Measurements from ENCODE around the gene CELF5.
"Not testable (repeated sequence)": the region's sequence is repeated elsewhere in the genome, so short reads cannot be mapped to it uniquely, and the experiment has no call there.

CELF5 gene

DNA sequence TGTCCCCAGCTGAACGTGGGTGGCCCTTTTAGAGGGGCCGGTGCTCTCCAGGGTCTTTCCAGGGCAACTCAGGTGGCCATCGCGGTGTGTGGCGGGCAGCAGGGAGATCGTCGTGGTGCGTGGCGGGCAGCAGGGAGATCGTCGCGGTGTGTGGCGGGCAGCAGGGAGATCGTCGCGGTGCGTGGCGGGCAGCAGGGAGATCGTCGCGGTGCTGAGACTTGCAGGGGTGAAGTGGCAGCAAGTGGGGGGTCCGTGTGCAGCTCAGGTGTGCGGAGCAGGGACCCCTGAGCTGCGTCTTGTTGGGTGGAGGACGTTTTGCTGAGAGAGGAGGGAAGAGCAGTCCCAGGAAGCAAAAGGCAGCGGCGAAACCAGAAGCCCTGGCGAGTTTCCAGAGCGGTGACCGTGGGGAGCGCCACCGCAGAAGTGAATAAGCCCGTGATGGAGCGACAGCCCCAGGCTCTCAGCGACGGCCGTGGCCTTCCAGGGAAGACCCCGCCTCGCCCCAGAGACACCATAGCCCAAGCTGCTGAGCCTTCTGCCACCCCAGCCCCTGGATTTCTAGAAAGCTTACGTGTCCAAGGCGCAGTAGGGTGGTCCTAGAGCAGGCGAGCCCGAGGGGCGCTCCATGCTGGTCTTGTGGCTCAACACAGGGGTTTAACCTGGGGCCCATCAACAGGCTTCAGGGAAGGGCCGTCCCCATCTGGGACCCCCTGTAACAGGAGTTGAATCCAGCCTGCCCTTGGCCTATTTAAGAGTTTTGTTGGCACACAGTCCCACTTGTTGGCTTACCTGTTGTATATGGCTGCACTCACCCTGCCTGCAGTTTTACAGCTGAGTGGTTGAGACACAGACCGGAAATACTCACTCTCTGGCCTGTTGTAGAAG lies 33.3 kb upstream of the CELF5 start:
- DNase-seq, result no peak

DNA sequence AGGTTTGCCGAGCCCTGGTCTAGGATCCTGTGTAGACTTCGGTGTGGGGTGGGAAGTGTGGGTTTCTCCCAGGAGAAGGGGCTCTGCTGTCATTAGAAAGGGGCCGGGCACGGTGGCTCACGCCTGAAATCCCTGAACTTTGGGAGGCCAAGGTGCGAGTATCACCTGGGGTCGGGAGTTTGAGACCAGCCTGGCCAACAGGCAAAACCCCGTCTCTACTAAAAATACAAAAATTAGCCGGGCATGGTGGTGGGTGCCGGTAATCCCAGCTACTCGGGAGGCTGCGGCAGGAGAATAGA lies 32.7 kb upstream of the CELF5 start:
- DNase-seq, result not testable (repeated sequence)

DNA sequence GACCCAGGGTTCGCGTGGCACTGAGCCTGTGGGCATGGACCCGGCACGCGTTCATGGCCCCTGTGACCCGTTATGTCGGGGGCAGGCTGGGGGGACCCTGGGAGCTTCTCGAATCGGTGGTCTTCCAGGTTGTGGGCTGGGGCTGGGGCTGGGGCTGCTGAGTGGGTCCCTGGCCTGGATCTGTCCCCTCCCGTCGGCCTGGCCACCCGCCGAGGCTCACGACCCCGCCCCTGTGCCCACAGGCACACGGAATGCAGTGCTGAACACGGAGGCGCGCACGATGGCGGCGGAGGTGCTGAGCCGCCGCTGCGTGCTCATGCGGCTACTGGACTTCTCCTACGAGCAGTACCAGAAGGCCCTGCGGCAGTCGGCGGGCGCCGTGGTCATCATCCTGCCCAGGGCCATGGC lies 32.2 kb upstream of the CELF5 start:
- no peak for DNase-seq

DNA sequence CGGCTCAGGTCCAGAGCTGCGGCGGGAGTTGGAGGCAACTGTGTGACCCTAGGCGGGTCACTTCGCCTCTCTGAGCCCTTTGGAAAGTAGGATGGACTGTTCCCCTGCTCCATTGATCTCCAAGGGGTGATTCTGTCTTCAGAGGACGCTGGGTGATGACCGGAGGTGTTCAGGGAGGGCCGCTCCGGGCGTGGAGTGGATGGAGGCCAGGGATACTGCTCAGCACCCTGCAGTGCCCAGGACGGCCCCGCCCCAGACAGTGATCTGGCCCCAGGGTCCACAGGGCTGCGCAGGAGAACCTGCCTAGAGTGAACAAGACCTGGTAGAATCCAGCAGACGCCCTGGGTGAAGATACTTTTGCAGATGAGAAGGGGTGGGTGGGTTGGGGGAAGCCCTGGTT lies 31.8 kb upstream of the CELF5 start:
- no peak for DNase-seq

DNA sequence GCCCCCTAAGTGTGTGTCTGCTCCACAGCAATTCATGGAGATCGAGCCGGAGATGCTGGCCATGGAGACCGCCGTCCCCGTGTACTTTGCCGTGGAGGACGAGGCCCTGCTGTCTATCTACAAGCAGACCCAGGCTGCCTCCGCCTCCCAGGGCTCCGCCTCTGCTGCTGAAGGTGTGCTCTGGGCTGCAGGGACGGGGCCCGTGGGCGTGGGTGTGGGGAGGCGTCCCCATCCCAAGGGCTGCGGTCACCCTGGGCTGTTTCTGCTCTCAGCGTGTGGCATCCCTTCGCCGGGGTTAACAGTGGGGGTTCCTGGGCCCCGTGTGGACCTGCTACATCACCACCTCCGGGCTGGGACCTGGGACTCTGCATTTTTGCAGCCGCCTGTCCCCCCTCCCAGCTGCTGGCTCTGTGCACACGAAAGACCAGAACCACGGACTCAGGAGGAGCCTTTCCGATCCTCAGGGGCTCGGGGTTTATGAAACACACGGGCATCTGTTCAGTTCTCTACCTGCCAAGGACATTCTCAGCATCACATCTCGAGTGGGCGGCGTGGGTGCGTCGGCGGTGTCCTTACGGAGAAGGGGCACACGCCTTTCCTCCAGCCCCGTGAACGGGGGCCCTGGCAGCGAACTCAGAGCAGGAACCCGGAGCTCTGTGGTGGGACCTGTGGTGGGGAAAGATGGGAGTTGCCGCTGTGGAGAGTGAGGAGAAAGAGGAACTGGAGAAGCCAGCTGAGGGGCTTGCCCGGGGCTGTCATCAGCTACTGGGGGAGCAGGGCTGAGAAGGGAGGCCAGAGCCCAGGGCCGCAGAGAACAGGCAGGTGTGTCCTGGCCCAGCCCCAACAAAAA lies 31.0 kb upstream of the CELF5 start:
- no peak for DNase-seq

DNA sequence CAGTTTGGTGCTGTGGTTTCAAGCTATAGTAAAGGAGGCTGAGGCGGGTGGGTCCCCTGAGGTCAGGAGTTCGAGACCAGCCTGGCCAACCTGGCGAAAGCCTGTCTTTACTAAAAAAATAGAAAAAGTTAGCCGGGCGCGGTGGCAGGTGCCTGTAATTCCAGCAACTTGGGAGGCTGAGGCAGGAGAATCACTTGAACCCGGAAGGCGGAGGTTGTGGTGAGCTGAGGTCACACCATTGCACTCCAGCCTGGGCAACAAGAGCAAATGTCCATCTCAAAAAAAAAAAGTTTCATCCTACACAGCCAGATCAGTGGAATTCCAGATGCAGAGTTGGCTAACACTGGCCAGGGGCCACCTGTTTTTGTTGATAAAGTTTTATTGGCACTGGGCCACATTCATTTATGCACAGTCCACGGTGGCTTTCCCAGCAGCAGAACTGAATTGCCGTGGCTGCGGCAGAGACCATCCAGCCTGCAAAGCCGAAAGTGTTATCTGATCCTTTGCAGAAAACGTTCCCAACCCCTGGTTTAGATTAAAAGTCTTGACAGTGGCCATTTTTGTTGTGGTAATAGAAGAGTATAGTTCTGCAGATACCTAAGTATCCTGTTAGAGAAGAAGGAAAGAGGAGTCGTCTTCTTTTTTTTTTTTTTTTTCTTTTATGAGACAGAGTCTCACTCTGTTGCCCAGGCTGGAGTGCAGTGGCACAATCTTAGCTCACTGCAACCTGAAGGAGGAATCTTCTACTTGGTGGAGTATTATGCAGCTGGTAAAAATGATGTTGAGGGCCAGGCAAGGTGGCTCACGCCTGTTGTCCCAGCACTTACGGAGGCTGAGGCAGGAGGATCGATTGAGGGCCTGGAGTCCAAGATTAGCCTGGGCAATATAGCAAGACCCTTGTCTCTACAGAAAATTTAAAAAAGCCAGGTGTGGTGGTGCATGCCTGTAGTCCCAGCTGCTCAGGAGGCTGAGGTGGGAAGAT lies 30.1 kb upstream of the CELF5 start:
- no peak for DNase-seq

DNA sequence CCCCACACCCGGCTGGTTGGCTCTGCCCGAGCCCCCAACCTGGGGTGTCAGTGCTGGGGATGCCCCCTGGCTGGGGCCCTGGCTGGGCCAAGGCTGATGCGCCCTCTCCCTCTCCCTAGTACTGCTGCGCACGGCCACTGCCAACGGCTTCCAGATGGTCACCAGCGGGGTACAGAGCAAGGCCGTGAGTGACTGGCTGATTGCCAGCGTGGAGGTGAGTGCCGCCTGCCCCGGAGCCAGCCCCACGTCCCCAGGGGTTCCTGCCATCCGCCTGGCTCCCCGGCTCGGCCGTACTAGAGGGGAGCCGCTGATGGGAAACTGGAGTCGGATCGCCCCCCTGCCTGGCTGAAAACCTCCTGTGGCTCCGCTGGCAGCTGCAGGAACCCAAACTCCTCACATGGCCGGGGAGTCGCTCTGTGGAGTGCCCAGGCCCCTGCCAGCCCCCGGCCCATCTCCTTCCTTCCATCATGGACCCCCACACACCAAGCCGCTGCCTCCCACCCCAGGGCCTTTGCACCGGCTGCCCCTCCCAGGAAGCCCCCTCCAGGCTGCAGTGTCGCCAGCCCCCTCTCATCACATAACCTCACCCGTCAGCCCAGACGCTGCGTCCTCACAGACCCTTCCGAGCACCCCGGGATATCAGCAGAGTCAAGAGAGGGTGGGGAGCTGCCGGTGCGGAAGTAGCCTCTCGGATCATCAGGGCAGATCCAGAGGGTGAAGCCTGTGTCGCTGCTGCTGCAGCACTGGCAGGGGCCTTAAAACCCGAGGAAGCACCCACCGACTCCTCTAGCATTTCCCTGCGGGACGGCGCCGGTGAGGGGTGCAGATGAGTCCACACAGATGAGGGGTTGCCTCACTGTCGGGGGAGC lies 28.2 kb upstream of the CELF5 start:
- DNase-seq, result no peak

DNA sequence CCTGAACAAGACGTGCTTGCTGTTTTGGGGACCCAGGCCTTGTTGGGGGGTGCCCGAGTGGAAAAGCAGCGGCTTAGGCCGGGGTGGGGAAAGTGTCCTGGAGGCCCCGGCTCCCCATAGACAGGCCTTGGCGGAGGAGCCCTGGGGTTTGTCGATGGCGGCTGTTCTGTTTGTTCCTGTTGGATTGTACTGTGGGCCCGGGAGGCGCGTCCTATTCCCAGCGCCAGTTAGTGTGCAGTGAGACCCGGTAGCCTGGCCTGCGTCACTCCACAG lies 27.6 kb upstream of the CELF5 start:
- DNase-seq, result no peak

DNA sequence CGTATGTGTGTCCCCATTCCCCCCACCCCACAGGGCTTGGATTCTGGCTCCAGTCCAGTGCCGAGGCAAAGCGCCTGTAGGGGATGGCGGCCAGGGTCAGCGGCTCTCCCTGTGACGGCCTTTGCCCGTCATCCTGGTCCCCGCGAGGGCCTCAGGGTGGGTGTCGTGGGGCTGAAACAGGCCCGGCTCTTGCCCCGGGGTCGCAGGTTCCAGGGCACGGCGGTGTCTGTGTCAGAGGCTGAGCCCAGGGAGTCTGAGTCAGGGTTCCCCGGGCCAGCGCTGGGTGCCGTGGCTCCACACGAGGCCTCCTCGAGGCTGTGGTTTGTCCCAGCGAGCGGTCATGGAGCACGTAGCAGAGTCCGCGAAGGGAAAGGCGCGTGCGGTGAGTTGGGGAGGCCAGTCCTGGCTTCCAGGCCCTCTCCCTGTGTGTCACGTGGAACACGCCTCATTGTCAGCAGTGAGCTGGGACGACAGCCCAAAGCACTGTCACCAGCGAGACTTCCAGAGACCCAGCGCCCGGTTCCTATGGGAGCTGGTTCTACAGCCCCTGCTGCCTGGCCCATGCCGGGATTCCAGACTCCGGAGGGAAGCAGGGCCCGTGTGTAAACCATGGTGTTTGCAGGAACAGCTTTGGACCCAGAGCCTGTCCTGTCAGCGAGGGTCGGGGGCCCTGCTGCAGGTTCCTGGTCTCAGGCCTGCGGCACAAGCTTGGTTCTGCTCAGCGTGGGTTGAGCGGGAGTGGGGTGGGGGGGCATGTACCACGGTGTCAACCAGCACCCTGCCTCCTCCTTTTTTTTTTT lies 25.4 kb upstream of the CELF5 start:
- no peak for DNase-seq

DNA sequence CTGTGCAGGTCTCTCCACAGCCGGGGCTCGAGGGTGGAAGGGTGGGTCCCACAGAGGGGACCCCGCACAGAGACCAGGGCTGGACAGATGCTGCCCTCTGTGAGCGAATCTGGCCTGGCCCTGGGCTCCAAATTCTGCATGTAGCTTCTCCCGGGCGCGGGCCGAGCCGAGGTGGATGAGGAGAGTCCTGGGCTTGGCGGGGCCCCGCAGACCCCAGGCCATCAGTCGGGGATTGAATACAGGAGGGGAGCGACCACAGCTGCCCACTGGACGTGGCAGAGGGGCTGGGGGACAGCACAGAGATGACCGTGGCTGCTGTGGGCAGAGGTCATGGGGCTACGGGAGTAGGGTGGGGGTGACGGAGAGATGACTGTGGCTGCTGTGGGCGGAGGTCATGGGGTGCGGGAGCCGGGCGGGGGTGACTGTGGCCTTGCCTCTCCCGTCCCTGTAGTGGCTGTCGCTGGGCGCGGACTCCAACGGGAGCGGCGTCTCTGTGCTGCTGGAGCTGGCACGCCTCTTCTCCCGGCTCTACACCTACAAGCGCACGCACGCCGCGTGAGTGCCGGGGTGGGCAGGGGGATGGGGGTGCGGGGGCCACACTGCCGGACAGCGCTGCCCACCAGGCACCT lies 23.3 kb upstream of the CELF5 start:
- DNase-seq, result no peak

DNA sequence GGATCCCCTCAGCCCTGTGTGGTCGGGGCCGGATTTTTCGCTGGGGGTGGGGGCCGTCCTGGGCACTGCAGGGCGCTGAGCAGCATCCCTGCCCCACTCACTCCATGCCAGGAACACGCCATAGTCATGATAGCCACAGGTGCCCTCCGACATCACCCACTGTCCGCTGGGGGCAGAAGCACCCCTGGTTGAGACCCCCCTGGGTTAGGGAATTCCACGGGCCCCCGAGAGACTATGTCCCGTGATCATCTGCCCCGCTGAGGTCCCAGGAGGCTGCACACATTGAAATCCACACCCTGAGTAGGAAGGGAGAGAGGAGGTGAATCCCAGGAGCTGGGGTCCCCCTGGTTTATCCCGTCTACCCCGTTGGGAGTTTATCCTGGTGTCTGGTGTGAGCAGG lies 22.6 kb upstream of the CELF5 start:
- DNase-seq, result no peak

DNA sequence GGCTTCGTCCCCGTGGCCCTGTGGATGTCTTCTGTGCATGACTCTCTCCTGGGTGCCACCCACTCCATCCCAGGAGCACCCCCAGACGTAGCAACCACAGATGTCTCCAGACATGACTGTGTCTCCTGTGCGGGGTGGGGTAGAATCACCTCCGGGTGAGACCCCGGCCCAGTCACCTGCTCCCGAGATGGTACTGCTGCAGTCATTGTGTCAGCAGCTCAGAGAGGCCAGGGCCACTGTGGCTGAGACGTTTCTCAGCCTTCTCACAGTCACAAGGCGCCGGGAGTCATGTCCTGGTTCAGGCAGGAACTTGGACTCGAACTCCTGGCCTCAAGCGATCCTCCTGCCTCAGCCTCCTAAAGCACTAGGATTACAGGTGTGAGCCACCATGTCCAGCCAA lies 22.1 kb upstream of the CELF5 start:
- DNase-seq, result no peak

DNA sequence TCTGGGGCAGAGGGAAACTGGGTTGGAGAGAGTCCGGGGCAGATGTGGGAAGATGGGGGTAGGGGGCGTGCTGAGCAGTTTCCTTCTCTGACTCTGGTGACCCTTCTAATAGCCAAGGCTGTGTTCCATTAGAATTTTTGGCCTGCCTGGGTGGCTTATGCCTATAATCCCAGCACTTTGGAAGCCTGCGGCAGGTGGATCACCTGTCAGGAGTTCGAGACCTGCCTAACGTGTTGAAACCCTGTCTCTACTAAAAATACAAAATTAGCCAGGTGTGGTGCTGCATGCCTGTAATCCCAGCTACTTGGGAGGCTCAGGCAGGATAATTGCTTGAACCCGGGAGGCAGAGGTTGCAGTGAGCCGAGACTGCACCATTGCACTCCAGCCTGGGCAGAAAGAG lies 21.6 kb upstream of the CELF5 start:
- not testable (repeated sequence) for DNase-seq

DNA sequence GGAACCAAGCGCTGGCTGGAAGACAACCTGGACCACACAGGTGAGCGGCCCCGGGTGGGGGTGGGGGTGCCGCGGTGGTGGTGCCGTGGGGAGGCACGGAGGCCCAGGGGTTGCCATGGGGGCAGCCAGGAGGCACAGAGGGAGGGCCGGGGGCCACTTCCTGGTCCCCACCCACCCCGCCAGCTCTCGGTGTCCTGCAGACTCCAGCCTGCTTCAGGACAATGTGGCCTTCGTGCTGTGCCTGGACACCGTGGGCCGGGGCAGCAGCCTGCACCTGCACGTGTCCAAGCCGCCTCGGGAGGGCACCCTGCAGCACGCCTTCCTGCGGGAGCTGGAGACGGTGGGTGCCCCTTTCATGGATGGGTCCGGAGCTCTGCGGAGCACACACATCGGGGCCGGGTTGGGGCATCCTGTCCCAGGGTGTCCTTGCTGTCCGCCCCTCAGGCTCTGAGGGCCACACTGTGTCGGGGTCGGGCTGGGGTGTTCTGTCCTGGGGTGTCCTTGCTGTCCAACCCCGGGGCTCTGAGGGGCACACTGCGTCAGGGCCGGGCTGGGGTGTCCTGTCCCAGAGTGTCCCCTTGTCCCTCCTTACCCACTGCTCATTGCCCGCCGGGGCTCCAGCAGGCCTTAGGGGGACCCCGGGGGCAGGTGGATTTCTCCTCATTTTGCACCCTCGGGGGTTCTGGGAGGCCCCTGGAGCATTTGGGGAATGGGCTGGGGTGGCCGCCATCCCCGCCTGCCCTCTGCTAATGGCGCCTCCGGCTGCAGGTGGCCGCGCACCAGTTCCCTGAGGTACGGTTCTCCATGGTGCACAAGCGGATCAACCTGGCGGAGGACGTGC lies 20.4 kb upstream of the CELF5 start:
- no peak for DNase-seq

DNA sequence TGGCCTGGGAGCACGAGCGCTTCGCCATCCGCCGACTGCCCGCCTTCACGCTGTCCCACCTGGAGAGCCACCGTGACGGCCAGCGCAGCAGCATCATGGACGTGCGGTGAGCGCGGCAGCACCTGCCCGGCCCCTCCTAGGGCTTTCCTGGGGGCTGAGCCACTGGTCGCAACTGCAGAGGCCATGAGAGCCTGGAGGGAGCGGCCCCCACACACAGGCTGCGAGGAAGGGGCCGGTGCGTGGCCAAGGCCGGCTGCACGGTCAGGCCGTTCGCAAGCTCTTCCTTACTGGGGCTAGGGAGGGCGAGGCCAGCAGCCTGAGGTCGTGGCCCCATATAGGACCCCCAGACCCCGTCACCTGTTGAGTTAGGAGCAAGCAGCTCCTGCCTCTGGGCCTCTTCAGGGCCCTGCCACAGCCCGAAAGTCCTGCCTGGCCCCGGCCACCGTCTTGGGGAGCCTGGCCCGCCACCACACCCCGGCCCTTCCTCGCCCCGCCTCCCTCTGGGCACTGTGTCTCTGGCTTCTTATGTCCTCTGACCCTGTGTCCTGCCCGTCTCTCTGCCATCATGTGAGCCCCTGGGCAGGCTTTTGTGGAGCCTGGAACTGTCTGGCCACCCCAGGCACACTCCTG lies 19.7 kb upstream of the CELF5 start:
- no peak for DNase-seq

DNA sequence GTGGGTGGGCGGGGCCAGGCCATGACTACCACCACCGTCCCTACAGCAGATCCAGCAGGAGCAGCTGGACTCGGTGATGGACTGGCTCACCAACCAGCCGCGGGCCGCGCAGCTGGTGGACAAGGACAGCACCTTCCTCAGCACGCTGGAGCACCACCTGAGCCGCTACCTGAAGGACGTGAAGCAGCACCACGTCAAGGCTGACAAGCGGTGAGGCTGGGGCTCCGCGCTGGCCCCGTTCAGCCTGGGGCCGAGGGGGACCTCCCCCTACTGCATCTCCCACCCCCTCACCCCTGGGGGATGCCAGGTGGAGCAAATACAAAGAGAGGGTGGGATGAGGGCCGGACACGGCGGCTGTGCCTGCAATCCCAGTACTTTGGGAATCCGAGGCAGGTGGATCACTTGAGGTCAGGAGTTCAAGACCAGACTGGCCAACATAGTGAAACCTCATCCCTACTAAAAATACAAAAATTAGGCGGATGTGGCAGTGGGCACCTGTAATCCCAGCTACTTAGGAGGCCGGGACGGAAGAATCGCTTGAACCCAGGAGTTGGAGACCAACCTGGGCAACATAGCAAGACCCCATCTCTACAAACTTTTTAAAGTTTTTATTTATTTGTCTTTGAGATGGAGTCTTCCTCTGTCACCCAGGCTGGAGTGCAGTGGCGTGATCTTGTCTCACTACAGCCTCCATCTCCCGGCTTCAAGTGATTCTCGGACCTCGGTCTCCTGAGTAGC lies 18.1 kb upstream of the CELF5 start:
- no peak for DNase-seq

DNA sequence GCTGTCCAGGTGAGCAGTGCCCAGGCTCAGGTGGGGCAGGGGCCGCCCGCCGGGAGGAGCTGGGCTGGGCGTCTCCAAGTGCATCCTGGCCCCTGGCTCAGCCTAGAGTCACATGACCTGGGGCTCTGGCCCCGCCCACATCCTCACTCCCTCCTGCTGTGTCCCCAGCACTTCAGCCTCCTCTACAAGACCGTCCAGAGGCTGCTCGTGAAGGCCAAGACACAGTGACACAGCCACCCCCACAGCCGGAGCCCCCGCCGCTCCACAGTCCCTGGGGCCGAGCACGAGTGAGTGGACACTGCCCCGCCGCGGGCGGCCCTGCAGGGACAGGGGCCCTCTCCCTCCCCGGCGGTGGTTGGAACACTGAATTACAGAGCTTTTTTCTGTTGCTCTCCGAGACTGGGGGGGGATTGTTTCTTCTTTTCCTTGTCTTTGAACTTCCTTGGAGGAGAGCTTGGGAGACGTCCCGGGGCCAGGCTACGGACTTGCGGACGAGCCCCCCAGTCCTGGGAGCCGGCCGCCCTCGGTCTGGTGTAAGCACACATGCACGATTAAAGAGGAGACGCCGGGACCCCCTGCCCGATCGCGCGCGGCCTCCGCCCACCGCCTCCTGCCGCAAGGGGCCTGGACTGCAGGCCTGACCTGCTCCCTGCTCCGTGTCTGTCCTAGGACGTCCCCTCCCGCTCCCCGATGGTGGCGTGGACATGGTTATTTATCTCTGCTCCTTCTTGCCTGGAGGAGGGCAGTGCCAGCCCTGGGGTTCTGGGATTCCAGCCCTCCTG lies 16.8 kb upstream of the CELF5 start:
- DNase-seq, result no peak
